Natural killer cell (primary cell): ENCODE data around the gene CHCHD3. TPM values are rescaled to one million over a fixed set of nuclear protein-coding genes. Genes with fewer than 3 reads are reported as not detected.

Source experiments
- ATAC-seq, 3 donors: fragments of 150-1000 bp in 2 of 3; fragments of 200-7000 bp in 1 of 3; cut with Tn5 transposase; 1 replicate in 1 of 3; 2 replicates in 2 of 3; pipeline ENCODE4 v1.10.0; 2021; ENCODE audit warnings: mild to moderate bottlenecking in 2 of 3, moderate library complexity in 2 of 3
- DNase-seq, 2 donors: peaks; one replicate each; pipeline versions ENCODE4 v3.0.0 to v3.0.0-alpha.2; 2013 to 2021; ENCODE audit warnings: mixed read lengths in 1 of 2
- H3K27ac ChIP-seq: one replicate; pipeline ENCODE4 v1.5.1; 2013; ENCODE audit warnings: mild to moderate bottlenecking, low read length
- H3K27me3 ChIP-seq: one replicate; pipeline ENCODE4 v1.6.1; 2013; ENCODE audit warnings: low read length; ENCODE audit not compliant: control insufficient read depth, insufficient read depth
- H3K36me3 ChIP-seq: one replicate; pipeline ENCODE4 v1.6.1; 2013; ENCODE audit warnings: low read length; ENCODE audit not compliant: control insufficient read depth, insufficient read depth
- H3K4me1 ChIP-seq: one replicate; pipeline ENCODE4 v1.6.1; 2013; ENCODE audit warnings: low read length; ENCODE audit not compliant: control insufficient read depth, insufficient read depth
- H3K4me3 ChIP-seq: one replicate; pipeline ENCODE4 v1.5.1; 2013; ENCODE audit warnings: low read length
- H3K9me3 ChIP-seq: one replicate; pipeline ENCODE4 v1.6.1; 2013; ENCODE audit warnings: low read length; ENCODE audit not compliant: control insufficient read depth, insufficient read depth
- H3K27ac Mint-ChIP-seq, 2 donors: one replicate each; pipeline ENCODE4 v1.8.0; 2022; ENCODE audit warnings: mild to moderate bottlenecking in 2 of 2, mixed read lengths in 2 of 2, moderate library complexity in 1 of 2
- H3K27me3 Mint-ChIP-seq, 2 donors: one replicate each; pipeline ENCODE4 v1.8.0; 2022; ENCODE audit warnings: low read depth in 2 of 2, mixed read lengths in 2 of 2
- H3K36me3 Mint-ChIP-seq: one replicate; pipeline ENCODE4 v1.8.0; 2022; ENCODE audit warnings: mixed read lengths
- H3K4me1 Mint-ChIP-seq, 2 donors: one replicate each; pipeline ENCODE4 v1.8.0; 2022; ENCODE audit warnings: mixed read lengths in 2 of 2
- H3K4me3 Mint-ChIP-seq: one replicate; pipeline ENCODE4 v1.8.0; 2022; ENCODE audit warnings: mild to moderate bottlenecking, moderate library complexity, mixed read lengths
- H3K9me3 Mint-ChIP-seq, 2 donors: one replicate each; pipeline ENCODE4 v1.8.0; 2022; ENCODE audit warnings: mixed read lengths in 2 of 2
- WGBS: methylation state at CpG from one replicate; pipeline ENCODE4 v1.1.7; 2013; ENCODE audit warnings: missing lambda C conversion rate; ENCODE audit not compliant: insufficient coverage; 5-methylcytosine and 5-hydroxymethylcytosine counted together
- intact Hi-C: fragments of 100-400 bp; cut with micrococcal nuclease; formaldehyde crosslinking; loops from one replicate; pipeline ENCODE4 v1.14.2; 2022
- total RNA-seq, 4 donors: library from RNA; stranded (reverse); fragments of 120-200 nt in 1 of 4; gene quantifications; one replicate each; pipeline versions ENCODE4 v1.2.3 to v1.2.4, GENCODE V29; 2013 to 2022
- TF ChIP-seq, protein P1 (sequence below): fragments of 200-600 bp; IDR thresholded peaks from one replicate; pipeline ENCODE4 v1.8.0; 2022; ENCODE audit warnings: antibody characterized with exemption

CHCHD3 gene
- total RNA-seq, result 10 to 100 TPM; 35.2 to 41.0 (median 35.9) TPM
- 57.5 TPM for total RNA-seq (2013)

DNA sequence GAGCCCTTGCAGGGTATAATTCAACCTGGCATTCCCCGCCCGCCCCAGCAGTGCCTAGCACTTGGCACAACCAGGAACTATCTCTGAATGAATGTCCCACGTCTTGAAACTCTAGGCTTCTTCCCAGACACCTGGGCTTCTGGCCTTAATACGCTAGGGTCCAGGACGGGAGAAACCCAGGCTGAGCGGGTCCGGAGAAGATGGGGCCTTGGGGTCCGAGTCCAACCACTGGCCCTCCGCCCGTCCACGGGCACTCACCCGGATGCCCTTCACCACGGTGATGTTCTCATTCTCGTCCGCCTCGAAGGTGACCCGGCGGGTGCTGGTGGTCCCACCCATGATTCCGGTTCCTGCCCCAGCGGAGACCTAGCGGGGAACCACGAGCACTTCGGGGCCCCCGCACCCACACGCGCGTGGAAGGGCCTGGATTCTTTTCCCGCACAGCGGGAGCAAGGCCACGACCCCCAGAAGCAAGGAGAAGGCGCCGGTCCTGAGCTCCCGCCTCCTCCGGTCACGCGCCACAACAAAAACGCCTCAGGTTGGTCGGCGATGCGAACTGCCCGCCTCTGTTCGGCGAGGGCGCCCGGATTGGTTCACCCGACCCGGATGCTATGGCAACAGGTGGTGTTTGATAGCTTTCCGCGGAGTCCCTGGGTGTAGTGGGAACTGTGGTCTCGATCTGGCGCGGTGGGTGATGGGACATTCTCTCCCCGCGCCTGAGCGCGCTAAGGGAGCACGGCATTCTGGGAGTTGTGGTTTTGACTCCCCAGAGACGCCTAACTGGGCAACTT lies at the start of gene CHCHD3:
Gene CHCHD3 (minus strand): TSS at position 492 of the 791 bp plus-strand sequence. CDS start 153 bp downstream, at position 339.
- Histone ChIP-seq H3K27ac (peak within 1 kb of the TSS; percentile 84), H3K4me3 (peak within 1 kb of the TSS; percentile 93), H3K36me3 (no peaks in the 10 kb centered on the region), H3K4me1 (peaks cover 8% of the 10 kb centered on the region), H3K9me3 (no peaks in the 10 kb centered on the region), H3K27me3 (no peaks in the 10 kb centered on the region)
- H3K9me3 Mint-ChIP-seq, result no peaks in the 10 kb centered on the region
- peak; percentile 97 to 99 (median 98) for ATAC-seq
- H3K27ac Mint-ChIP-seq, result peak within 1 kb of the TSS; percentile 89 to 94
- H3K4me1 Mint-ChIP-seq, result peaks cover 28 to 36% of the 10 kb centered on the region in 2 donors
- intact Hi-C loops, result loop anchor here (1.0 to 10.0 kb wide), 2 partner anchors 171 to 1563 kb away; partner anchors contain the start of gene BPGM
- under 1% methylated on average over 58 of the region's 58 CpGs for WGBS
- H3K36me3 Mint-ChIP-seq, result no peaks in the 10 kb centered on the region
- TF ChIP-seq, protein P1, sequence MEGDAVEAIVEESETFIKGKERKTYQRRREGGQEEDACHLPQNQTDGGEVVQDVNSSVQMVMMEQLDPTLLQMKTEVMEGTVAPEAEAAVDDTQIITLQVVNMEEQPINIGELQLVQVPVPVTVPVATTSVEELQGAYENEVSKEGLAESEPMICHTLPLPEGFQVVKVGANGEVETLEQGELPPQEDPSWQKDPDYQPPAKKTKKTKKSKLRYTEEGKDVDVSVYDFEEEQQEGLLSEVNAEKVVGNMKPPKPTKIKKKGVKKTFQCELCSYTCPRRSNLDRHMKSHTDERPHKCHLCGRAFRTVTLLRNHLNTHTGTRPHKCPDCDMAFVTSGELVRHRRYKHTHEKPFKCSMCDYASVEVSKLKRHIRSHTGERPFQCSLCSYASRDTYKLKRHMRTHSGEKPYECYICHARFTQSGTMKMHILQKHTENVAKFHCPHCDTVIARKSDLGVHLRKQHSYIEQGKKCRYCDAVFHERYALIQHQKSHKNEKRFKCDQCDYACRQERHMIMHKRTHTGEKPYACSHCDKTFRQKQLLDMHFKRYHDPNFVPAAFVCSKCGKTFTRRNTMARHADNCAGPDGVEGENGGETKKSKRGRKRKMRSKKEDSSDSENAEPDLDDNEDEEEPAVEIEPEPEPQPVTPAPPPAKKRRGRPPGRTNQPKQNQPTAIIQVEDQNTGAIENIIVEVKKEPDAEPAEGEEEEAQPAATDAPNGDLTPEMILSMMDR, result no peak
- H3K4me3 Mint-ChIP-seq, result peak within 1 kb of the TSS; percentile 93
- H3K27me3 Mint-ChIP-seq, result peaks cover 8 to 13% of the 10 kb centered on the region in 2 donors
- DNase-seq, result peak; percentile 91 to 98

DNA sequence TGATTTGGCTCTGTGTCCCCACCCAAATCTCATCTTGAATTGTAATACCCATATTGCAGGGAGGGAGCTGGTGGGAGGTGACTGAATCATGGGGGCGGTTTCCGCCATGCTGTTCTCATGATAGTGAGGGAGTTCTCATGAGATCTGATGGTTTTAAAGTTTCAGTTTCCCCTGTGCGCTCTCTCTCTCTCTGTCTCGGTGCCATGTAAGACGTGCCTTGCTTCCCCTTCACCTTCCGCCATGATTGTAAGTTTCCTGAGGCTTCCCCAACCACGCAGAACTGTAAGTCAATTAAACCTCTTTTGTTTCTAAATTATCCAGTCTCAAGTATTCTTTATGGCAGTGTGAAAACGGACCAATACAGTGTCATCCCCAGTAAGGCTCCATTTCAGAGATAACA lies 48.3 kb upstream of the CHCHD3 start:
- Mint-ChIP-seq H3K4me3 (no peak overlapping the region), H3K9me3 (no peaks in the 10 kb centered on the region), H3K27me3 (peaks cover under 1 to 9% of the 10 kb centered on the region in 2 donors), H3K36me3 (no peaks in the 10 kb centered on the region), H3K4me1 (peaks cover 0 to 4% of the 10 kb centered on the region in 2 donors), H3K27ac (no peak overlapping the region)
- intact Hi-C loops, result no loop called here
- no peak for ATAC-seq
- Histone ChIP-seq H3K9me3 (no peaks in the 10 kb centered on the region), H3K36me3 (no peaks in the 10 kb centered on the region), H3K4me3 (no peak overlapping the region), H3K27ac (no peak overlapping the region), H3K4me1 (no peaks in the 10 kb centered on the region), H3K27me3 (no peaks in the 10 kb centered on the region)
- 96% methylated on average over 8 of the region's 8 CpGs for WGBS
- DNase-seq, result no peak
- TF ChIP-seq, protein P1, result no peak

DNA sequence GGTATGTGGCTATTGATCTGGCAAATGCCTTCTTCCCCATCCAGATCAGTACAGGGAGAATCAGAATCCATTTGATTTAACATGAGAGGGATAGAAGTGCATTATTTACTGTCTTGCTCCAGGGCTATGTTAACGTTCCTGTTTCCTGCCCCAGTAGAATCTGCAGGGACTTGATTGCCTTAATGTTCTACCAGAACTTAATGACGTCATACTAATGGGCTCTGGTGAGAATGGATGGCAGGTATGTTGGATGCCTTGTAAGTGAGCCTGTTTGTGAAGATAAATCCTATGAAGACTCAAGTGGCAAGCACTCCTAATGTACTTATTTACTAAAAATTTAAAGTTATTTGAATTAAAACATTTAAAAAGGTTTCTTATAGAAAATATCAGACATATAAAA lies 44.5 kb upstream of the CHCHD3 start:
- intact Hi-C loops, result no loop called here
- Histone ChIP-seq H3K4me1 (no peaks in the 10 kb centered on the region), H3K27ac (no peak overlapping the region), H3K27me3 (no peaks in the 10 kb centered on the region), H3K36me3 (no peaks in the 10 kb centered on the region), H3K9me3 (no peaks in the 10 kb centered on the region), H3K4me3 (no peak overlapping the region)
- no peak overlapping the region for H3K4me3 Mint-ChIP-seq
- H3K27me3 Mint-ChIP-seq, result peaks cover 10 to 17% of the 10 kb centered on the region in 2 donors
- no peaks in the 10 kb centered on the region for H3K9me3 Mint-ChIP-seq
- ATAC-seq (no peak), DNase-seq (no peak)
- no peaks in the 10 kb centered on the region for H3K4me1 Mint-ChIP-seq
- TF ChIP-seq, protein P1, result no peak
- no peak overlapping the region for H3K27ac Mint-ChIP-seq
- H3K36me3 Mint-ChIP-seq, result no peaks in the 10 kb centered on the region
- WGBS, result 70% methylated on average over 2 of the region's 2 CpGs
